ENCODE data around the gene LRP8. TPM values are rescaled to one million over a fixed set of nuclear protein-coding genes. Genes with fewer than 3 reads are reported as not detected.

The LRP8 gene
- total RNA-seq, 1 donor from 2014 or later, result 12.8 TPM

GRCh38 chr1:53372501-53372951 is 44.7 kb upstream of the LRP8 start:
- no peaks in the 10 kb centered on the region for H4K20me1 ChIP-seq (ENCODE audit: insufficient read depth, low read length)
- H3K4me3 Mint-ChIP-seq (ENCODE audit: unreplicated experiment), result no peak overlapping the region
- DNase-seq (ENCODE audit: low read depth), result no peak
- no peaks in the 10 kb centered on the region for H3K4me1 Mint-ChIP-seq (ENCODE audit: low read depth, unreplicated experiment)
- H3K79me2 ChIP-seq (ENCODE audit: insufficient read depth, low read length), result no peaks in the 10 kb centered on the region
- no peak overlapping the region for H3K4me3 ChIP-seq (ENCODE audit: insufficient read depth, low read depth, low read length)
- no peak overlapping the region for H3K27ac Mint-ChIP-seq (ENCODE audit: unreplicated experiment)
- no peak overlapping the region for H2AFZ ChIP-seq (ENCODE audit: low read depth, low read length)
- H3K9me3 ChIP-seq (ENCODE audit: insufficient read depth, low read depth, low read length), result no peaks in the 10 kb centered on the region
- H3K36me3 Mint-ChIP-seq (ENCODE audit: low read depth, unreplicated experiment), result no peaks in the 10 kb centered on the region
- no peaks in the 10 kb centered on the region for H3K4me1 ChIP-seq (ENCODE audit: insufficient read depth, low read length)
- H3K27me3 Mint-ChIP-seq (ENCODE audit: low read depth, unreplicated experiment), result peaks cover 60% of the 10 kb centered on the region
- H3K27me3 ChIP-seq (ENCODE audit: insufficient read depth, low read length), result peaks cover 2% of the 10 kb centered on the region
- no peaks in the 10 kb centered on the region for H3K36me3 ChIP-seq (ENCODE audit: insufficient read depth, low read length)
- no peak for TF ChIP-seq EZH2 (IDR thresholded peaks at IDR 0.05; ENCODE audit: insufficient read depth, low read length)
- TF ChIP-seq, protein P1, sequence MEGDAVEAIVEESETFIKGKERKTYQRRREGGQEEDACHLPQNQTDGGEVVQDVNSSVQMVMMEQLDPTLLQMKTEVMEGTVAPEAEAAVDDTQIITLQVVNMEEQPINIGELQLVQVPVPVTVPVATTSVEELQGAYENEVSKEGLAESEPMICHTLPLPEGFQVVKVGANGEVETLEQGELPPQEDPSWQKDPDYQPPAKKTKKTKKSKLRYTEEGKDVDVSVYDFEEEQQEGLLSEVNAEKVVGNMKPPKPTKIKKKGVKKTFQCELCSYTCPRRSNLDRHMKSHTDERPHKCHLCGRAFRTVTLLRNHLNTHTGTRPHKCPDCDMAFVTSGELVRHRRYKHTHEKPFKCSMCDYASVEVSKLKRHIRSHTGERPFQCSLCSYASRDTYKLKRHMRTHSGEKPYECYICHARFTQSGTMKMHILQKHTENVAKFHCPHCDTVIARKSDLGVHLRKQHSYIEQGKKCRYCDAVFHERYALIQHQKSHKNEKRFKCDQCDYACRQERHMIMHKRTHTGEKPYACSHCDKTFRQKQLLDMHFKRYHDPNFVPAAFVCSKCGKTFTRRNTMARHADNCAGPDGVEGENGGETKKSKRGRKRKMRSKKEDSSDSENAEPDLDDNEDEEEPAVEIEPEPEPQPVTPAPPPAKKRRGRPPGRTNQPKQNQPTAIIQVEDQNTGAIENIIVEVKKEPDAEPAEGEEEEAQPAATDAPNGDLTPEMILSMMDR (IDR thresholded peaks at IDR 0.05; ENCODE audit: insufficient read depth, low read depth, low read length), result no peak
- no peak overlapping the region for H3K4me2 ChIP-seq (ENCODE audit: low read length)
- FAIRE-seq, result no peak
- no peak overlapping the region for H3K27ac ChIP-seq (ENCODE audit: low read depth, low read length)
- peaks cover 2% of the 10 kb centered on the region for H3K9me3 Mint-ChIP-seq (ENCODE audit: unreplicated experiment)
- no peak overlapping the region for H3K9ac ChIP-seq (ENCODE audit: low read length)

- TF ChIP-seq EZH2 (IDR thresholded peaks at IDR 0.05; ENCODE audit: insufficient read depth, low read length), result no peak
- TF ChIP-seq, protein P1 (IDR thresholded peaks at IDR 0.05; ENCODE audit: insufficient read depth, low read depth, low read length), result no peak
- Histone ChIP-seq H2AFZ (ENCODE audit: low read depth, low read length) (no peak overlapping the region), H3K27me3 (ENCODE audit: insufficient read depth, low read length) (peaks cover 2% of the 10 kb centered on the region), H4K20me1 (ENCODE audit: insufficient read depth, low read length) (no peaks in the 10 kb centered on the region), H3K4me1 (ENCODE audit: insufficient read depth, low read length) (no peaks in the 10 kb centered on the region), H3K9me3 (ENCODE audit: insufficient read depth, low read depth, low read length) (no peaks in the 10 kb centered on the region), H3K36me3 (ENCODE audit: insufficient read depth, low read length) (no peaks in the 10 kb centered on the region), H3K79me2 (ENCODE audit: insufficient read depth, low read length) (no peaks in the 10 kb centered on the region), H3K4me3 (ENCODE audit: insufficient read depth, low read depth, low read length) (no peak overlapping the region), H3K4me2 (ENCODE audit: low read length) (no peak overlapping the region), H3K27ac (ENCODE audit: low read depth, low read length) (no peak overlapping the region), H3K9ac (ENCODE audit: low read length) (no peak overlapping the region)
- Mint-ChIP-seq H3K27me3 (ENCODE audit: low read depth, unreplicated experiment) (peaks cover 57% of the 10 kb centered on the region), H3K36me3 (ENCODE audit: low read depth, unreplicated experiment) (no peaks in the 10 kb centered on the region), H3K27ac (ENCODE audit: unreplicated experiment) (no peak overlapping the region), H3K9me3 (ENCODE audit: unreplicated experiment) (peaks cover 2% of the 10 kb centered on the region), H3K4me1 (ENCODE audit: low read depth, unreplicated experiment) (no peaks in the 10 kb centered on the region), H3K4me3 (ENCODE audit: unreplicated experiment) (no peak overlapping the region)
- DNase-seq (ENCODE audit: low read depth), result no peak
- no peak for FAIRE-seq
Measured at GRCh38 chr1:53371851-53372250, 44.0 kb upstream of the LRP8 start.

- Mint-ChIP-seq H3K27ac (ENCODE audit: unreplicated experiment) (no peak overlapping the region), H3K4me3 (ENCODE audit: unreplicated experiment) (no peak overlapping the region), H3K9me3 (ENCODE audit: unreplicated experiment) (peaks cover 2% of the 10 kb centered on the region), H3K4me1 (ENCODE audit: low read depth, unreplicated experiment) (no peaks in the 10 kb centered on the region), H3K36me3 (ENCODE audit: low read depth, unreplicated experiment) (no peaks in the 10 kb centered on the region), H3K27me3 (ENCODE audit: low read depth, unreplicated experiment) (peaks cover 54% of the 10 kb centered on the region)
- DNase-seq (ENCODE audit: low read depth) (no peak), FAIRE-seq (no peak)
- H3K4me2 ChIP-seq (ENCODE audit: low read length), result no peak overlapping the region
- H3K4me1 ChIP-seq (ENCODE audit: insufficient read depth, low read length), result no peaks in the 10 kb centered on the region
- no peak overlapping the region for H3K27ac ChIP-seq (ENCODE audit: low read depth, low read length)
- no peak overlapping the region for H3K4me3 ChIP-seq (ENCODE audit: insufficient read depth, low read depth, low read length)
- H3K79me2 ChIP-seq (ENCODE audit: insufficient read depth, low read length), result no peaks in the 10 kb centered on the region
- TF ChIP-seq, protein P1 (IDR thresholded peaks at IDR 0.05; ENCODE audit: insufficient read depth, low read depth, low read length), result no peak
- TF ChIP-seq EZH2 (IDR thresholded peaks at IDR 0.05; ENCODE audit: insufficient read depth, low read length), result no peak
- no peaks in the 10 kb centered on the region for H3K36me3 ChIP-seq (ENCODE audit: insufficient read depth, low read length)
- no peaks in the 10 kb centered on the region for H4K20me1 ChIP-seq (ENCODE audit: insufficient read depth, low read length)
- peaks cover 2% of the 10 kb centered on the region for H3K27me3 ChIP-seq (ENCODE audit: insufficient read depth, low read length)
- no peak overlapping the region for H2AFZ ChIP-seq (ENCODE audit: low read depth, low read length)
- no peak overlapping the region for H3K9ac ChIP-seq (ENCODE audit: low read length)
- no peaks in the 10 kb centered on the region for H3K9me3 ChIP-seq (ENCODE audit: insufficient read depth, low read depth, low read length)
Measured at GRCh38 chr1:53371121-53371666, 43.3 kb upstream of the LRP8 start.

Data from astrocyte (in vitro differentiated cells and primary cell).